SK-N-MC (cell line): ENCODE results near the gene RANBP17.

ENCODE experiments used
- EZH2 ChIP-seq: fragments of 200-600 bp; sonication (generic); IDR thresholded peaks from one replicate; pipeline ENCODE4 v1.6.1; 2017; ENCODE audit warnings: antibody characterized with exemption
- FOXP2 ChIP-seq: optimal IDR thresholded peaks from 2 replicates; pipeline ENCODE3; 2011; ENCODE audit warnings: mild to moderate bottlenecking, moderate library complexity; ENCODE audit not compliant: insufficient read depth; ENCODE audit errors: extremely low read length, control extremely low read depth
- POLR2AphosphoS5 ChIP-seq: IDR thresholded peaks from 2 replicates; pipeline ENCODE4 v1.6.1; 2012; ENCODE audit warnings: mild to moderate bottlenecking, low read depth, low read length, borderline replicate concordance

DNA sequence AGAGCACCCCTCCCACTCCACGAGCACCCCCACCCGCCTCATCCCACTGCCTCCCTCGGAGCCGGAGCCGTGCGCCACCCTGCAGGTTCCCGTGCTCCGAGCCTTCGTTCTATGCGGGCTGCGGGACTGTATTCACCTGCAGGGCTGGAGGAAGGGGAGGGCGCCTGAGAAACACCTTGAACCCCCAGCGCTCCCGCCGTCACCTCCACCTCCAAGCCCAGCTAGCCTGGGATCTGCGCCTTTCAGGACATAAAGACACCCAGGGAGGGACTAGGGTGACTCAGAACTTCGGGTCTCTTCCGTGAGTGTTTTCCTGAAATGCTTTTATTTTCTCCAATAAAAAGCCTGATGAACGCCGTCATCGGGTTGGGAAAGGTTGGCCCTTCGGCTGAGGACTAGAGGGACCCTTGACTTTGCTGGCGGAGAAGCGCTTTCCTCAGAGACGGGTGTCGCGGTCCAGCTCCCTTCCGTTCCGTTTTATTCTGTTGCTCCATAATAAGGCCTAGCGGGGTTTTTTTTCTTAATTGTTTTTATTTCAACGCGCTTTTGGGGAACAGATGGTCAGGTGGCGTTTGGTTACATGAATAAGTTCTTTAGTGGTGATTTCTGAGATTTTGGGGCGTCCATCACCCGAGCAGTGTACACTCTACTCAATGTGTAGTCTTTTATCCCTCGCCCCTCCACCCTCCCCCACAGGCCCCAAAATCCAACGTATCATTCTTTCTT, 451.8 kb downstream of the RANBP17 start:
- TF ChIP-seq POLR2AphosphoS5: no peak
- TF ChIP-seq EZH2: no peak
- TF ChIP-seq FOXP2: no peak
